ENCODE results near the gene ZNF529. TPM values are rescaled to one million over a fixed set of nuclear protein-coding genes. Genes with fewer than 3 reads are reported as not detected.

Gene ZNF529
- total RNA-seq, 1 donor from 2014 or later = 33.5 TPM

GRCh38 chr19:36564391-36564790 lies 8.7 kb downstream of the ZNF529 start:
- Mint-ChIP-seq H3K27me3 (ENCODE audit: low read depth) (no peaks in the 10 kb centered on the region), H3K4me1 (no peaks in the 10 kb centered on the region), H3K36me3 (peaks cover 81% of the 10 kb centered on the region), H3K9me3 (peaks cover 59% of the 10 kb centered on the region), H3K27ac (no peak overlapping the region), H3K4me3 (no peak overlapping the region)
- no peak for TF ChIP-seq CTCF (IDR thresholded peaks at IDR 0.05; ENCODE audit: unreplicated experiment)
- DNase-seq (ENCODE audit: low spot score in 2 of 2, unreplicated experiment in 2 of 2) = no peak

GRCh38 chr19:36547001-36547732 lies 25.9 kb downstream of the ZNF529 start:
- no peak overlapping the region for H3K4me3 Mint-ChIP-seq
- peaks cover 90% of the 10 kb centered on the region for H3K36me3 Mint-ChIP-seq
- DNase-seq (ENCODE audit: low spot score in 2 of 2, unreplicated experiment in 2 of 2) = no peak
- no peaks in the 10 kb centered on the region for H3K27me3 Mint-ChIP-seq (ENCODE audit: low read depth)
- H3K27ac Mint-ChIP-seq = no peak overlapping the region
- peaks cover 80% of the 10 kb centered on the region for H3K9me3 Mint-ChIP-seq
- no peak for TF ChIP-seq CTCF (IDR thresholded peaks at IDR 0.05; ENCODE audit: unreplicated experiment)
- no peaks in the 10 kb centered on the region for H3K4me1 Mint-ChIP-seq

GRCh38 chr19:36528921-36529518 lies 44.1 kb downstream of the ZNF529 start:
- no peak for TF ChIP-seq CTCF (IDR thresholded peaks at IDR 0.05; ENCODE audit: unreplicated experiment)
- H3K9me3 Mint-ChIP-seq = peaks cover 23% of the 10 kb centered on the region
- H3K4me1 Mint-ChIP-seq = peaks cover 13% of the 10 kb centered on the region
- no peaks in the 10 kb centered on the region for H3K27me3 Mint-ChIP-seq (ENCODE audit: low read depth)
- H3K4me3 Mint-ChIP-seq = peak overlapping the region; percentile 98
- no peak for DNase-seq (ENCODE audit: low spot score in 2 of 2, unreplicated experiment in 2 of 2)
- H3K36me3 Mint-ChIP-seq = peaks cover 34% of the 10 kb centered on the region
- H3K27ac Mint-ChIP-seq = peak overlapping the region; percentile 100

GRCh38 chr19:36528194-36528920 lies 44.7 kb downstream of the ZNF529 start, which contains the start of gene ZNF260:
TSS of gene ZNF260 (minus strand) at chr19:36528271. CDS start at chr19:36515238, 13,033 bp downstream.
- peaks cover 32% of the 10 kb centered on the region for H3K36me3 Mint-ChIP-seq
- peaks cover 13% of the 10 kb centered on the region for H3K4me1 Mint-ChIP-seq
- H3K27ac Mint-ChIP-seq = peak within 1 kb of the TSS; percentile 100
- H3K27me3 Mint-ChIP-seq (ENCODE audit: low read depth) = no peaks in the 10 kb centered on the region
- no peak for TF ChIP-seq CTCF (IDR thresholded peaks at IDR 0.05; ENCODE audit: unreplicated experiment)
- peaks cover 22% of the 10 kb centered on the region for H3K9me3 Mint-ChIP-seq
- peak within 1 kb of the TSS; percentile 98 for H3K4me3 Mint-ChIP-seq
- peak; percentile 88 to 94 for DNase-seq (ENCODE audit: low spot score in 2 of 2, unreplicated experiment in 2 of 2)

- Mint-ChIP-seq H3K27ac (peak overlapping the region; percentile 100), H3K27me3 (ENCODE audit: low read depth) (no peaks in the 10 kb centered on the region), H3K4me1 (peaks cover 13% of the 10 kb centered on the region), H3K9me3 (peaks cover 23% of the 10 kb centered on the region), H3K4me3 (peak overlapping the region; percentile 98), H3K36me3 (peaks cover 34% of the 10 kb centered on the region)
- no peak for DNase-seq (ENCODE audit: low spot score in 2 of 2, unreplicated experiment in 2 of 2)
- no peak for TF ChIP-seq CTCF (IDR thresholded peaks at IDR 0.05; ENCODE audit: unreplicated experiment)
Measured at GRCh38 chr19:36527873-36528193, 45.3 kb downstream of the ZNF529 start.
